Nephron (organoid): ENCODE results near the gene ONECUT1.

Experiments used
- H3K27ac Mint-ChIP-seq, 3 experiments: 2 replicates each; pipeline ENCODE4 v1.8.0; 2020; ENCODE audit warnings: mixed read lengths in 3 of 3, mild to moderate bottlenecking in 2 of 3, moderate library complexity in 1 of 3
- H3K27me3 Mint-ChIP-seq: 2 replicates; pipeline ENCODE4 v1.8.0; 2021; ENCODE audit warnings: low read depth, mild to moderate bottlenecking, moderate library complexity, mixed read lengths
- H3K36me3 Mint-ChIP-seq: 2 replicates; pipeline ENCODE4 v1.8.0; 2020; ENCODE audit warnings: low read depth, mixed read lengths
- H3K4me1 Mint-ChIP-seq: 2 replicates; pipeline ENCODE4 v1.8.0; 2020; ENCODE audit warnings: mixed read lengths
- H3K4me3 Mint-ChIP-seq, 3 experiments: 2 replicates each; pipeline ENCODE4 v1.8.0; 2020; ENCODE audit warnings: mild to moderate bottlenecking in 3 of 3, mixed read lengths in 3 of 3, moderate library complexity in 2 of 3
- H3K9me3 Mint-ChIP-seq: 2 replicates; pipeline ENCODE4 v1.8.0; 2020; ENCODE audit warnings: mixed read lengths
- CTCF ChIP-seq, 3 experiments: fragments of 200-600 bp; sonication (generic); IDR thresholded peaks; one replicate each; pipeline ENCODE4 v1.5.0; 2021; ENCODE audit warnings: antibody characterized with exemption in 3 of 3; ENCODE audit not compliant: unreplicated experiment in 3 of 3

The ONECUT1 gene

GRCh38 chr15:52709187-52709981 is 80.8 kb downstream of the ONECUT1 start:
- H3K4me1 Mint-ChIP-seq = no peaks in the 10 kb centered on the region
- H3K36me3 Mint-ChIP-seq = no peaks in the 10 kb centered on the region
- no peak overlapping the region for H3K4me3 Mint-ChIP-seq
- H3K27ac Mint-ChIP-seq = no peak overlapping the region
- peaks cover 5% of the 10 kb centered on the region for H3K27me3 Mint-ChIP-seq
- H3K9me3 Mint-ChIP-seq = no peaks in the 10 kb centered on the region
- no peak for TF ChIP-seq CTCF (IDR thresholded peaks at IDR 0.05; ENCODE audit: unreplicated experiment in 3 of 3)
